GM12878 (cell line): ENCODE measurements around the gene ATP13A5. TPM values are rescaled to one million over a fixed set of nuclear protein-coding genes. Genes with fewer than 3 reads are reported as not detected.

Experiments
- MTA2 ChIP-seq: fragments of 450-650 bp; IDR thresholded peaks from 2 replicates; pipeline ENCODE4 v1.6.1; 2016; ENCODE audit warnings: low read depth, mild to moderate bottlenecking, moderate library complexity
- POU2F2 ChIP-seq: IDR thresholded peaks from 3 replicates; pipeline ENCODE4 v1.6.1; 2011; ENCODE audit warnings: low read depth, mild to moderate bottlenecking, low read length, borderline replicate concordance
- SIN3A ChIP-seq: IDR thresholded peaks from 2 replicates; pipeline ENCODE4 v1.6.1; 2012; ENCODE audit warnings: low read depth, low read length, improper control_type of control experiment
- SREBF2 ChIP-seq: IDR thresholded peaks from 2 replicates; pipeline ENCODE4 v1.6.1; 2012; ENCODE audit warnings: mild to moderate bottlenecking, low read length
- TBL1XR1 ChIP-seq: IDR thresholded peaks from 2 replicates; pipeline ENCODE4 v1.6.1; 2012; ENCODE audit warnings: low read depth, low read length, improper control_type of control experiment
- polyA plus RNA-seq, 11 experiments: library from polyadenylated mRNA; depleted of rRNA in 4 of 11; unstranded in 6 of 11; stranded (reverse) in 5 of 11; fragments of >200 nt; fragmentation: Nextera tagmentation in 4 of 11; fragmentation: Illumina TruSeq in 1 of 11; extraction: Ambion mirVana in 4 of 11; extraction: Trizol in 1 of 11; gene quantifications; 1 replicate in 1 of 11; 2 replicates in 10 of 11; pipeline versions ENCODE4 v1.2.1 to v1.2.3, GENCODE V29; 2011 to 2016; ENCODE audit warnings: inconsistent platforms in 2 of 11, missing spikeins in 2 of 11, low read depth in 1 of 11
- total RNA-seq, 4 experiments: library from RNA; depleted of rRNA in 3 of 4; stranded (reverse); fragments of >200 nt in 3 of 4; fragmentation: Illumina TruSeq in 1 of 4; extraction: Trizol in 1 of 4; gene quantifications; 2 replicates each; pipeline versions ENCODE4 v1.2.1 to v1.2.3, GENCODE V29; 2013 to 2021
- TF ChIP-seq, protein P1 (sequence below): fragments of 450-650 bp; IDR thresholded peaks from 2 replicates; pipeline ENCODE4 v1.6.1; 2017; ENCODE audit warnings: mild to moderate bottlenecking, moderate library complexity
- TF ChIP-seq, protein P2 (sequence below): fragments of 450-650 bp; conservative IDR thresholded peaks from 2 replicates; pipeline ENCODE4 v1.6.1; 2017; ENCODE audit warnings: mild to moderate bottlenecking, moderate library complexity

The ATP13A5 gene
- total and polyA plus RNA-seq, 10 of the 15 experiments (the other 5 are each of a cell fraction or from before 2014, with no cell fraction given) = not detected

GRCh38 chr3:193348686-193349085 lies 29.9 kb downstream of the ATP13A5 start (continued):
- TF ChIP-seq, protein P1, sequence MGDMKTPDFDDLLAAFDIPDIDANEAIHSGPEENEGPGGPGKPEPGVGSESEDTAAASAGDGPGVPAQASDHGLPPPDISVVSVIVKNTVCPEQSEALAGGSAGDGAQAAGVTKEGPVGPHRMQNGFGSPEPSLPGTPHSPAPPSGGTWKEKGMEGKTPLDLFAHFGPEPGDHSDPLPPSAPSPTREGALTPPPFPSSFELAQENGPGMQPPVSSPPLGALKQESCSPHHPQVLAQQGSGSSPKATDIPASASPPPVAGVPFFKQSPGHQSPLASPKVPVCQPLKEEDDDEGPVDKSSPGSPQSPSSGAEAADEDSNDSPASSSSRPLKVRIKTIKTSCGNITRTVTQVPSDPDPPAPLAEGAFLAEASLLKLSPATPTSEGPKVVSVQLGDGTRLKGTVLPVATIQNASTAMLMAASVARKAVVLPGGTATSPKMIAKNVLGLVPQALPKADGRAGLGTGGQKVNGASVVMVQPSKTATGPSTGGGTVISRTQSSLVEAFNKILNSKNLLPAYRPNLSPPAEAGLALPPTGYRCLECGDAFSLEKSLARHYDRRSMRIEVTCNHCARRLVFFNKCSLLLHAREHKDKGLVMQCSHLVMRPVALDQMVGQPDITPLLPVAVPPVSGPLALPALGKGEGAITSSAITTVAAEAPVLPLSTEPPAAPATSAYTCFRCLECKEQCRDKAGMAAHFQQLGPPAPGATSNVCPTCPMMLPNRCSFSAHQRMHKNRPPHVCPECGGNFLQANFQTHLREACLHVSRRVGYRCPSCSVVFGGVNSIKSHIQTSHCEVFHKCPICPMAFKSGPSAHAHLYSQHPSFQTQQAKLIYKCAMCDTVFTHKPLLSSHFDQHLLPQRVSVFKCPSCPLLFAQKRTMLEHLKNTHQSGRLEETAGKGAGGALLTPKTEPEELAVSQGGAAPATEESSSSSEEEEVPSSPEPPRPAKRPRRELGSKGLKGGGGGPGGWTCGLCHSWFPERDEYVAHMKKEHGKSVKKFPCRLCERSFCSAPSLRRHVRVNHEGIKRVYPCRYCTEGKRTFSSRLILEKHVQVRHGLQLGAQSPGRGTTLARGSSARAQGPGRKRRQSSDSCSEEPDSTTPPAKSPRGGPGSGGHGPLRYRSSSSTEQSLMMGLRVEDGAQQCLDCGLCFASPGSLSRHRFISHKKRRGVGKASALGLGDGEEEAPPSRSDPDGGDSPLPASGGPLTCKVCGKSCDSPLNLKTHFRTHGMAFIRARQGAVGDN = no peak
- TF ChIP-seq, protein P2, sequence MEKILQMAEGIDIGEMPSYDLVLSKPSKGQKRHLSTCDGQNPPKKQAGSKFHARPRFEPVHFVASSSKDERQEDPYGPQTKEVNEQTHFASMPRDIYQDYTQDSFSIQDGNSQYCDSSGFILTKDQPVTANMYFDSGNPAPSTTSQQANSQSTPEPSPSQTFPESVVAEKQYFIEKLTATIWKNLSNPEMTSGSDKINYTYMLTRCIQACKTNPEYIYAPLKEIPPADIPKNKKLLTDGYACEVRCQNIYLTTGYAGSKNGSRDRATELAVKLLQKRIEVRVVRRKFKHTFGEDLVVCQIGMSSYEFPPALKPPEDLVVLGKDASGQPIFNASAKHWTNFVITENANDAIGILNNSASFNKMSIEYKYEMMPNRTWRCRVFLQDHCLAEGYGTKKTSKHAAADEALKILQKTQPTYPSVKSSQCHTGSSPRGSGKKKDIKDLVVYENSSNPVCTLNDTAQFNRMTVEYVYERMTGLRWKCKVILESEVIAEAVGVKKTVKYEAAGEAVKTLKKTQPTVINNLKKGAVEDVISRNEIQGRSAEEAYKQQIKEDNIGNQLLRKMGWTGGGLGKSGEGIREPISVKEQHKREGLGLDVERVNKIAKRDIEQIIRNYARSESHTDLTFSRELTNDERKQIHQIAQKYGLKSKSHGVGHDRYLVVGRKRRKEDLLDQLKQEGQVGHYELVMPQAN = no peak
- TF ChIP-seq SIN3A (no peak), TBL1XR1 (no peak), MTA2 (no peak), SREBF2 (no peak), POU2F2 (no peak)
- TF ChIP-seq, all 136 proteins: peak for 0
